Caco-2 (cell line): Measurements from ENCODE around the gene ZAP70. TPM values are rescaled to one million over a fixed set of nuclear protein-coding genes. Genes with fewer than 3 reads are reported as not detected.

Experiments
- BruUV-seq: library from RNA; stranded (reverse); fragments of 400-500 nt; replicated peaks from 2 replicates; lab custom pipeline; 2021; lab: Mats Ljungman, UMichigan
- CTCF ChIA-PET: fragments of 300-600 bp; sonication (Branson Sonifier 250); formaldehyde crosslinking; loops from one replicate; lab custom pipeline; 2022; ENCODE audit warnings: antibody characterized with exemption; lab: Charles Lee
- POLR2A ChIA-PET: fragments of 300-600 bp; sonication (Branson Sonifier 250); formaldehyde crosslinking; loops from one replicate; lab custom pipeline; 2022; ENCODE audit warnings: antibody characterized with exemption; lab: Charles Lee
- DNase-seq, 2 experiments: peaks; one replicate each; pipeline versions ENCODE4 v3.0.0 to v3.0.0-alpha.2; 2020 to 2022
- H3K27me3 ChIP-seq: replicated peaks from 2 replicates; pipeline ENCODE4 v1.6.0; 2011; ENCODE audit warnings: low read length; ENCODE audit not compliant: control insufficient read depth, insufficient read depth
- H3K36me3 ChIP-seq: 2 replicates; pipeline ENCODE4 v1.5.1; 2011; ENCODE audit warnings: low read length; ENCODE audit not compliant: control insufficient read depth, insufficient read depth
- H3K4me1 ChIP-seq: fragments of 250-450 bp; sonication (Bioruptor Pico); 2 replicates; pipeline ENCODE4 v1.5.1; 2020; ENCODE audit warnings: mild to moderate bottlenecking
- H3K4me3 ChIP-seq: 2 replicates; pipeline ENCODE4 v1.5.1; 2011; ENCODE audit warnings: low read depth, mild to moderate bottlenecking, control low read depth, low read length
- H3K9me3 ChIP-seq: fragments of 250-450 bp; sonication (Bioruptor Pico); 2 replicates; pipeline ENCODE4 v1.5.1; 2020; ENCODE audit warnings: mild to moderate bottlenecking, moderate library complexity
- H3K27ac Mint-ChIP-seq: one replicate; pipeline ENCODE4 v1.8.0; 2022; ENCODE audit warnings: mixed read lengths; ENCODE audit not compliant: unreplicated experiment
- H3K27me3 Mint-ChIP-seq: one replicate; pipeline ENCODE4 v1.8.0; 2022; ENCODE audit warnings: mixed read lengths; ENCODE audit not compliant: insufficient read depth, unreplicated experiment
- H3K36me3 Mint-ChIP-seq: one replicate; pipeline ENCODE4 v1.8.0; 2022; ENCODE audit warnings: mild to moderate bottlenecking, mixed read lengths; ENCODE audit not compliant: insufficient read depth, unreplicated experiment
- H3K4me1 Mint-ChIP-seq: one replicate; pipeline ENCODE4 v1.8.0; 2022; ENCODE audit warnings: low read depth, mixed read lengths; ENCODE audit not compliant: unreplicated experiment
- H3K4me3 Mint-ChIP-seq: one replicate; pipeline ENCODE4 v1.8.0; 2022; ENCODE audit warnings: mild to moderate bottlenecking, moderate library complexity, mixed read lengths; ENCODE audit not compliant: unreplicated experiment
- H3K9me3 Mint-ChIP-seq: one replicate; pipeline ENCODE4 v1.8.0; 2022; ENCODE audit warnings: mixed read lengths; ENCODE audit not compliant: unreplicated experiment
- intact Hi-C: fragments of 100-400 bp; cut with micrococcal nuclease; formaldehyde crosslinking; loops from one replicate; pipeline ENCODE4 v1.10.0; 2022; ENCODE audit not compliant: unreplicated experiment
- total RNA-seq: library from RNA; stranded (reverse); gene quantifications from 2 replicates; pipeline ENCODE4 v1.2.3, GENCODE V29; 2022
- TF ChIP-seq, protein P1 (sequence below), 2 experiments: fragments of 200-600 bp in 1 of 2; IDR thresholded peaks; 1 replicate in 1 of 2; 2 replicates in 1 of 2; pipeline versions ENCODE4 v1.5.1 to v1.8.0; 2011 to 2022; ENCODE audit warnings: antibody characterized with exemption in 1 of 2, control low read depth in 1 of 2, inconsistent platforms in 1 of 2, low read depth in 1 of 2, low read length in 1 of 2, mild to moderate bottlenecking in 1 of 2, moderate library complexity in 1 of 2; ENCODE audit not compliant: insufficient read depth in 1 of 2, severe bottlenecking in 1 of 2, unreplicated experiment in 1 of 2

The ZAP70 gene
- total RNA-seq, 1 experiment from 2014 or later, result 0.82 TPM

DNA sequence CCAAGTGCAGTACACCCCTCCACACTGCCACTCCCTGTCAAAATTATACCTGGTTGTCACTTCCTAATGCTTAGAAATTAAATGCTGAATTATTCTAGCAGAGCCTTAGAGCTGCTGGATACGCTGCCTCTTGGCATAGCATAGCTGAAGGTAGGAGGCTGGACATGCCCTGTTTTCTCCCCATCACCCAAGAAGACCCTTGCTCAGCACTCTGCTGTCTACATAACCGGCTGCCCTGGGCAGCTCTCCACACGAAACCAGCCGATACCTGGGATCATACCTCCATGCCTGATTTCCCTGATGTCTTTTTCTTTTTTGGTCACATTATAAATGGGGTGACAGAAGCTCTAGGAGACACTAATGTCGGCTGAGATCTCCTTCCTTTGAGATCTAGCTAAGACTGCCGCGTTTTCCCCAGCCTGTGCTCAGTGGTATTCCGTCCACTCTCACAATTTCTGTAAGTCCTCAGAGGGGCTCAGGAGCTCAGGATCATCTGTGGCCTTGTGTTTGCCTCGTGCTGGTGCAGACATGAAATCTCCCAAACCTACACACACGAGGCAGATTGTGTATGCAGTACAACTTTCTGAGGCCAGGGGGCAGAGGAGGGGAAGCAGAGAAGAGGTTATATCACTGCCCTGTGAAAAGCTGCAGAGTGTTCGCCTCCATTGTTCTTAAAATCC is 13.5 kb upstream of the ZAP70 start:
- DNase-seq, result peak; percentile 69 to 81
- ChIA-PET CTCF (interaction anchor here (0.6 to 4.1 kb wide), 14 partner anchors 9 to 685 kb away, joined by 3 to 42 read pairs (median 6); partner anchors contain the start of genes ACTR1B and ZAP70), POLR2A (no interaction called here)
- H3K36me3 ChIP-seq, result no peaks in the 10 kb centered on the region
- Mint-ChIP-seq H3K36me3 (no peaks in the 10 kb centered on the region), H3K9me3 (no peaks in the 10 kb centered on the region), H3K4me3 (no peak overlapping the region), H3K4me1 (peaks cover 8% of the 10 kb centered on the region), H3K27me3 (no peaks in the 10 kb centered on the region), H3K27ac (no peak overlapping the region)
- H3K4me1 ChIP-seq, result peaks cover 18% of the 10 kb centered on the region
- TF ChIP-seq, protein P1, sequence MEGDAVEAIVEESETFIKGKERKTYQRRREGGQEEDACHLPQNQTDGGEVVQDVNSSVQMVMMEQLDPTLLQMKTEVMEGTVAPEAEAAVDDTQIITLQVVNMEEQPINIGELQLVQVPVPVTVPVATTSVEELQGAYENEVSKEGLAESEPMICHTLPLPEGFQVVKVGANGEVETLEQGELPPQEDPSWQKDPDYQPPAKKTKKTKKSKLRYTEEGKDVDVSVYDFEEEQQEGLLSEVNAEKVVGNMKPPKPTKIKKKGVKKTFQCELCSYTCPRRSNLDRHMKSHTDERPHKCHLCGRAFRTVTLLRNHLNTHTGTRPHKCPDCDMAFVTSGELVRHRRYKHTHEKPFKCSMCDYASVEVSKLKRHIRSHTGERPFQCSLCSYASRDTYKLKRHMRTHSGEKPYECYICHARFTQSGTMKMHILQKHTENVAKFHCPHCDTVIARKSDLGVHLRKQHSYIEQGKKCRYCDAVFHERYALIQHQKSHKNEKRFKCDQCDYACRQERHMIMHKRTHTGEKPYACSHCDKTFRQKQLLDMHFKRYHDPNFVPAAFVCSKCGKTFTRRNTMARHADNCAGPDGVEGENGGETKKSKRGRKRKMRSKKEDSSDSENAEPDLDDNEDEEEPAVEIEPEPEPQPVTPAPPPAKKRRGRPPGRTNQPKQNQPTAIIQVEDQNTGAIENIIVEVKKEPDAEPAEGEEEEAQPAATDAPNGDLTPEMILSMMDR (IDR thresholded peaks at IDR 0.05; ENCODE audit: insufficient read depth in 1 of 2, low read depth in 1 of 2, low read length in 1 of 2, severe bottlenecking in 1 of 2, unreplicated experiment in 1 of 2), result peak; percentile 68 to 83
- BruUV-seq, result no TSS peak
- no peaks in the 10 kb centered on the region for H3K27me3 ChIP-seq
- intact Hi-C loops, result loop anchor here (1.0 kb wide), 2 partner anchors 48 to 685 kb away; no protein-coding TSS in a partner anchor
- H3K4me3 ChIP-seq, result no peak overlapping the region
- H3K9me3 ChIP-seq, result no peaks in the 10 kb centered on the region

DNA sequence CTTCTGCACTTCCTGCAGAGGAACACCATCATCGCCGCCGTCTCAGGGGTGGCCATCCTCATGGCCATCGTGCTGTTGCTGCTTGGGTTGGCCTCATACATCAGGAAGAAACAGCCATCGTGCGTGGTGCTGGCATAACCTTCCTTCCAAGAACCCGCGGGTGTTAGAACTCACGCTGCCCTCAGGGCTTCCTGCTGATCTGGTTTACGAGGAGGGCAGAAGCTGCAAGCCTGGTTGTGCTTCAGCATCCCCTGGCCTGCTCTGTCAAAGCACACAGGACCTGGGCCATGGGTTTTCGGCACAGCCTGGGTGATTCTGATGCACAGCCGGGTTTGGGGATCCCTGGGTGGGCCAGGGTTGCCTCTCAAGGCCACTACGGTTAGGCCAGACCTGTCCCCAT is 12.2 kb upstream of the ZAP70 start:
- no peaks in the 10 kb centered on the region for H3K36me3 ChIP-seq
- H3K4me3 ChIP-seq, result no peak overlapping the region
- TF ChIP-seq, protein P1 (IDR thresholded peaks at IDR 0.05; ENCODE audit: insufficient read depth in 1 of 2, low read depth in 1 of 2, low read length in 1 of 2, severe bottlenecking in 1 of 2, unreplicated experiment in 1 of 2), result no peak
- H3K27ac Mint-ChIP-seq, result no peak overlapping the region
- H3K36me3 Mint-ChIP-seq, result no peaks in the 10 kb centered on the region
- H3K27me3 Mint-ChIP-seq, result no peaks in the 10 kb centered on the region
- H3K4me1 Mint-ChIP-seq, result no peaks in the 10 kb centered on the region
- H3K4me1 ChIP-seq, result peaks cover 18% of the 10 kb centered on the region
- H3K27me3 ChIP-seq, result no peaks in the 10 kb centered on the region
- H3K9me3 Mint-ChIP-seq, result no peaks in the 10 kb centered on the region
- no peaks in the 10 kb centered on the region for H3K9me3 ChIP-seq
- ChIA-PET POLR2A (no interaction called here), CTCF (no interaction called here)
- BruUV-seq, result no TSS peak
- no peak for DNase-seq
- no peak overlapping the region for H3K4me3 Mint-ChIP-seq
- intact Hi-C loops, result no loop called here

DNA sequence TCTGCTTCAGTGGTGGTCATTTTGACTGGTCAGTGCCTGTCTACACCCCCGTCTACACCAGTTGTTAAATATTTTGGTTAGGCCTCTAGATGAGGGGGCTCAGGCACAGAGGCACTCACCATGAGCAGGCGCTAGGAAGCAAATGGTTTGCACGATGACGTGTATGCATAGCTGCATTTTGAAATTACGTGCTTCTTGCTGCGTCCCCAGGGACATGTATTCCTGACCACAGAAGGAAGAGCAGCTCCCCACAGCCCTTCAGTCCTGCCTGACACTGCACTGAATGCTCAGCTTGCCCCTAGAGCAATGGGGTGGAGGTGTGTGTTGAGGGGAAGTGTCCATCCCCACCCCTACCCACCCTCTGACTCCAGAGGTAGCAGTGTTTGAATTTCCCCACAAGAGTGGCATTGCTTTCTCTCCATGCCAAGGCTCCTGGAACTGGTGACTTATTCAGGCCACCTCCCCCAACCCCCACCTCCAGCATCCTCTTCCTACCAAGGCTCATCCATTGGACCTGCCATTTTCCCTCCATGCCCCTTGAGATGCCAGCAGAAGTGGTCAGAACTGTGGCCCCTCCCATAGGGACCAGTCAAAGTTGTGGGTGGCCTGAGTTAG is 11.4 kb upstream of the ZAP70 start:
- Histone ChIP-seq H3K9me3 (no peaks in the 10 kb centered on the region), H3K4me3 (no peak overlapping the region), H3K36me3 (no peaks in the 10 kb centered on the region), H3K4me1 (peaks cover 18% of the 10 kb centered on the region), H3K27me3 (no peaks in the 10 kb centered on the region)
- Mint-ChIP-seq H3K36me3 (no peaks in the 10 kb centered on the region), H3K27ac (no peak overlapping the region), H3K4me3 (no peak overlapping the region), H3K27me3 (no peaks in the 10 kb centered on the region), H3K9me3 (no peaks in the 10 kb centered on the region), H3K4me1 (no peaks in the 10 kb centered on the region)
- no peak for DNase-seq
- ChIA-PET POLR2A (no interaction called here), CTCF (no interaction called here)
- intact Hi-C loops, result no loop called here
- no TSS peak for BruUV-seq
- TF ChIP-seq, protein P1 (IDR thresholded peaks at IDR 0.05; ENCODE audit: insufficient read depth in 1 of 2, low read depth in 1 of 2, low read length in 1 of 2, severe bottlenecking in 1 of 2, unreplicated experiment in 1 of 2), result no peak
